Caco-2 (cell line): ENCODE results near the gene PPARA. TPM values are rescaled to one million over a fixed set of nuclear protein-coding genes. Genes with fewer than 3 reads are reported as not detected.

Experiments used
- BruUV-seq: library from RNA; stranded (reverse); fragments of 400-500 nt; replicated peaks from 2 replicates; lab custom pipeline; 2021; lab: Mats Ljungman, UMichigan
- CTCF ChIA-PET: fragments of 300-600 bp; sonication (Branson Sonifier 250); formaldehyde crosslinking; loops from one replicate; lab custom pipeline; 2022; ENCODE audit warnings: antibody characterized with exemption; lab: Charles Lee
- POLR2A ChIA-PET: fragments of 300-600 bp; sonication (Branson Sonifier 250); formaldehyde crosslinking; loops from one replicate; lab custom pipeline; 2022; ENCODE audit warnings: antibody characterized with exemption; lab: Charles Lee
- DNase-seq, 2 experiments: peaks; one replicate each; pipeline versions ENCODE4 v3.0.0 to v3.0.0-alpha.2; 2020 to 2022
- H3K27me3 ChIP-seq: replicated peaks from 2 replicates; pipeline ENCODE4 v1.6.0; 2011; ENCODE audit warnings: low read length; ENCODE audit not compliant: control insufficient read depth, insufficient read depth
- H3K36me3 ChIP-seq: 2 replicates; pipeline ENCODE4 v1.5.1; 2011; ENCODE audit warnings: low read length; ENCODE audit not compliant: control insufficient read depth, insufficient read depth
- H3K4me1 ChIP-seq: fragments of 250-450 bp; sonication (Bioruptor Pico); 2 replicates; pipeline ENCODE4 v1.5.1; 2020; ENCODE audit warnings: mild to moderate bottlenecking
- H3K4me3 ChIP-seq: 2 replicates; pipeline ENCODE4 v1.5.1; 2011; ENCODE audit warnings: low read depth, mild to moderate bottlenecking, control low read depth, low read length
- H3K9me3 ChIP-seq: fragments of 250-450 bp; sonication (Bioruptor Pico); 2 replicates; pipeline ENCODE4 v1.5.1; 2020; ENCODE audit warnings: mild to moderate bottlenecking, moderate library complexity
- H3K27ac Mint-ChIP-seq: one replicate; pipeline ENCODE4 v1.8.0; 2022; ENCODE audit warnings: mixed read lengths; ENCODE audit not compliant: unreplicated experiment
- H3K27me3 Mint-ChIP-seq: one replicate; pipeline ENCODE4 v1.8.0; 2022; ENCODE audit warnings: mixed read lengths; ENCODE audit not compliant: insufficient read depth, unreplicated experiment
- H3K36me3 Mint-ChIP-seq: one replicate; pipeline ENCODE4 v1.8.0; 2022; ENCODE audit warnings: mild to moderate bottlenecking, mixed read lengths; ENCODE audit not compliant: insufficient read depth, unreplicated experiment
- H3K4me1 Mint-ChIP-seq: one replicate; pipeline ENCODE4 v1.8.0; 2022; ENCODE audit warnings: low read depth, mixed read lengths; ENCODE audit not compliant: unreplicated experiment
- H3K4me3 Mint-ChIP-seq: one replicate; pipeline ENCODE4 v1.8.0; 2022; ENCODE audit warnings: mild to moderate bottlenecking, moderate library complexity, mixed read lengths; ENCODE audit not compliant: unreplicated experiment
- H3K9me3 Mint-ChIP-seq: one replicate; pipeline ENCODE4 v1.8.0; 2022; ENCODE audit warnings: mixed read lengths; ENCODE audit not compliant: unreplicated experiment
- CTCF ChIP-seq, 2 experiments: fragments of 200-600 bp in 1 of 2; IDR thresholded peaks; 1 replicate in 1 of 2; 2 replicates in 1 of 2; pipeline versions ENCODE4 v1.5.1 to v1.8.0; 2011 to 2022; ENCODE audit warnings: antibody characterized with exemption in 1 of 2, control low read depth in 1 of 2, inconsistent platforms in 1 of 2, low read depth in 1 of 2, low read length in 1 of 2, mild to moderate bottlenecking in 1 of 2, moderate library complexity in 1 of 2; ENCODE audit not compliant: insufficient read depth in 1 of 2, severe bottlenecking in 1 of 2, unreplicated experiment in 1 of 2
- intact Hi-C: fragments of 100-400 bp; cut with micrococcal nuclease; formaldehyde crosslinking; loops from one replicate; pipeline ENCODE4 v1.10.0; 2022; ENCODE audit not compliant: unreplicated experiment
- total RNA-seq: library from RNA; stranded (reverse); gene quantifications from 2 replicates; pipeline ENCODE4 v1.2.3, GENCODE V29; 2022

Gene PPARA
- total RNA-seq, 1 experiment from 2014 or later = 13.4 TPM

DNA sequence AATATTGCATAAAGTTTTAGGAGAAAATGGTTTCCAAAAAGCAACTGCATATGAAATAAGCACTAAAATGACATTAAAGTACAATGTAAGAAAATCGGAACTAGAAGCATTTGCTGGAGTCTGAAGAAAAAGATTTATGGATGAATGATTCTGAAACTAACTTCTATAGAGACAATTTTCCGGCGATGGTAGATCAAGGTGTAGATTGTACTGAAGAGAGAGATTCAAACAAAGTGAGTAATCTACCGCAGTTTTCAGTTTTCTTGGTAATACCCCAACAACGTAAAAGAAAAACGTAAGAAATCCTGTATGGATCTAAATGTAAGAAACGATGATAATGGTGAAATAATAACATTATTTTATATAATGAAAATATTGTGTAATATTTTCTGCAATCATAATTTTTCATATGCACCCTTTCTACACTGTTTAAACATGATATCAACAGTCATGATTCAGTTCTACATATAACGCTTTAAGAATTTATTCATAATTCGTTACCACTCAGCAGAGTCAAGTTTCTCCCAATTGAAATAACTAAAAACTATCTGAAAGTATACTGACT lies 101.6 kb downstream of the PPARA start:
- Histone ChIP-seq H3K36me3 (no peaks in the 10 kb centered on the region), H3K4me3 (no peak overlapping the region), H3K9me3 (no peaks in the 10 kb centered on the region), H3K27me3 (no peaks in the 10 kb centered on the region), H3K4me1 (peaks cover 12% of the 10 kb centered on the region)
- H3K36me3 Mint-ChIP-seq = no peaks in the 10 kb centered on the region
- no peaks in the 10 kb centered on the region for H3K9me3 Mint-ChIP-seq
- ChIA-PET CTCF (no interaction called here), POLR2A (no interaction called here)
- no TSS peak for BruUV-seq
- DNase-seq = no peak
- intact Hi-C loops = no loop called here
- peaks cover 13% of the 10 kb centered on the region for H3K4me1 Mint-ChIP-seq
- no peaks in the 10 kb centered on the region for H3K27me3 Mint-ChIP-seq
- TF ChIP-seq CTCF (IDR thresholded peaks at IDR 0.05; ENCODE audit: insufficient read depth in 1 of 2, low read depth in 1 of 2, low read length in 1 of 2, severe bottlenecking in 1 of 2, unreplicated experiment in 1 of 2) = no peak
- no peak overlapping the region for H3K27ac Mint-ChIP-seq
- H3K4me3 Mint-ChIP-seq = peak overlapping the region; percentile 93

GRCh38 chr22:46256358-46256958 lies 106.1 kb downstream of the PPARA start:
- H3K36me3 Mint-ChIP-seq = no peaks in the 10 kb centered on the region
- Histone ChIP-seq H3K4me1 (peaks cover 4% of the 10 kb centered on the region), H3K4me3 (no peak overlapping the region), H3K27me3 (no peaks in the 10 kb centered on the region), H3K9me3 (no peaks in the 10 kb centered on the region), H3K36me3 (no peaks in the 10 kb centered on the region)
- no peak overlapping the region for H3K27ac Mint-ChIP-seq
- no peak overlapping the region for H3K4me3 Mint-ChIP-seq
- POLR2A ChIA-PET = no interaction called here
- DNase-seq = no peak
- no peak for TF ChIP-seq CTCF (IDR thresholded peaks at IDR 0.05; ENCODE audit: insufficient read depth in 1 of 2, low read depth in 1 of 2, low read length in 1 of 2, severe bottlenecking in 1 of 2, unreplicated experiment in 1 of 2)
- H3K4me1 Mint-ChIP-seq = peaks cover 10% of the 10 kb centered on the region
- intact Hi-C loops = no loop called here
- H3K9me3 Mint-ChIP-seq = no peaks in the 10 kb centered on the region
- CTCF ChIA-PET = no interaction called here
- H3K27me3 Mint-ChIP-seq = peaks cover 4% of the 10 kb centered on the region
- BruUV-seq = no TSS peak

- Histone ChIP-seq H3K9me3 (no peaks in the 10 kb centered on the region), H3K36me3 (no peaks in the 10 kb centered on the region), H3K27me3 (no peaks in the 10 kb centered on the region), H3K4me3 (no peak overlapping the region), H3K4me1 (peaks cover 5% of the 10 kb centered on the region)
- TF ChIP-seq CTCF (IDR thresholded peaks at IDR 0.05; ENCODE audit: insufficient read depth in 1 of 2, low read depth in 1 of 2, low read length in 1 of 2, severe bottlenecking in 1 of 2, unreplicated experiment in 1 of 2) = no peak
- ChIA-PET CTCF (no interaction called here), POLR2A (no interaction called here)
- intact Hi-C loops = no loop called here
- no peaks in the 10 kb centered on the region for H3K36me3 Mint-ChIP-seq
- H3K27me3 Mint-ChIP-seq = peaks cover 4% of the 10 kb centered on the region
- no peak for DNase-seq
- peaks cover 6% of the 10 kb centered on the region for H3K4me1 Mint-ChIP-seq
- BruUV-seq = no TSS peak
- no peak overlapping the region for H3K27ac Mint-ChIP-seq
- no peak overlapping the region for H3K4me3 Mint-ChIP-seq
- H3K9me3 Mint-ChIP-seq = no peaks in the 10 kb centered on the region
These were observed 109.0 kb downstream of the PPARA start for GRCh38 chr22:46259374-46259773.
